SU-DHL-6 (cell line): ENCODE data around the gene SIPA1.

Experiments
- CTCF ChIP-seq: fragments of 200-600 bp; sonication (generic); IDR thresholded peaks from one replicate; pipeline ENCODE4 v1.5.1; 2017; ENCODE audit warnings: antibody characterized with exemption, mild to moderate bottlenecking, low read length, moderate library complexity; ENCODE audit not compliant: insufficient read depth, poor library complexity, severe bottlenecking
- EZH2phosphoT487 ChIP-seq: fragments of 200-600 bp; sonication (generic), shearing (Covaris generic); conservative IDR thresholded peaks from 2 replicates; pipeline ENCODE4 v1.6.1; 2018; ENCODE audit warnings: mild to moderate bottlenecking, antibody characterized with exemption, low read length, moderate library complexity, mixed read lengths

- TF ChIP-seq CTCF, result no peak
- no peak for TF ChIP-seq EZH2phosphoT487
Measured at GRCh38 chr11:65651339-65651588, 13.4 kb downstream of the SIPA1 start.
